ENCODE results near the gene SIGMAR1.

The SIGMAR1 gene

GRCh38 chr9:34629491-34629808 lies 8.1 kb downstream of the SIGMAR1 start:
- no peak for DNase-seq

- DNase-seq: peak in 1 of 2 experiments; percentile 25
These were observed 8.7 kb downstream of the SIGMAR1 start, which contains the start of gene ARID3C for GRCh38 chr9:34628656-34629490. ARID3C (minus strand) TSS chr9:34629066; CDS start chr9:34628014, 1,052 bp downstream.

- no peak for DNase-seq
These were observed 9.6 kb downstream of the SIGMAR1 start for GRCh38 chr9:34627716-34628655.

- no peak for DNase-seq
These were observed 12.5 kb downstream of the SIGMAR1 start for GRCh38 chr9:34625186-34625486.

GRCh38 chr9:34624475-34625185 lies 13.0 kb downstream of the SIGMAR1 start:
- DNase-seq: no peak

GRCh38 chr9:34623374-34624235 lies 14.0 kb downstream of the SIGMAR1 start:
- no peak for DNase-seq

- DNase-seq: peak; percentile 84 to 95
These were observed 17.3 kb downstream of the SIGMAR1 start, which contains the start of gene DCTN3 for GRCh38 chr9:34620061-34620994. DCTN3 (minus strand) TSS chr9:34620495; CDS start chr9:34620464, 31 bp downstream.

- DNase-seq: no peak
These were observed 22.5 kb downstream of the SIGMAR1 start for GRCh38 chr9:34615132-34615531.

- DNase-seq: peak; percentile 46 to 78
These were observed 24.7 kb downstream of the SIGMAR1 start for GRCh38 chr9:34612788-34613390.

GRCh38 chr9:34611811-34612787 lies 25.5 kb downstream of the SIGMAR1 start, which contains the start of gene RPP25L:
RPP25L (minus strand) TSS chr9:34612097; CDS start chr9:34611296, 801 bp downstream.
- peak; percentile 49 to 68 for DNase-seq

- DNase-seq: peak in 1 of 2 experiments; percentile 33
These were observed 26.3 kb downstream of the SIGMAR1 start for GRCh38 chr9:34611251-34611810.

- DNase-seq: peak in 1 of 2 experiments; percentile 11
These were observed 27.0 kb downstream of the SIGMAR1 start for GRCh38 chr9:34610434-34611206.

- no peak for DNase-seq
These were observed 30.3 kb downstream of the SIGMAR1 start for GRCh38 chr9:34607331-34607730.

- no peak for DNase-seq
These were observed 30.7 kb downstream of the SIGMAR1 start for GRCh38 chr9:34606905-34607304.

GRCh38 chr9:34606190-34606589 lies 31.4 kb downstream of the SIGMAR1 start:
- no peak for DNase-seq

- DNase-seq: peak; percentile 20 to 84
These were observed 33.9 kb downstream of the SIGMAR1 start for GRCh38 chr9:34603610-34604231.

- no peak for DNase-seq
These were observed 35.5 kb downstream of the SIGMAR1 start for GRCh38 chr9:34601937-34602573.
